Erythroblast (primary cell): Measurements from ENCODE around the gene KCNK16.

ENCODE experiments used
- DNase-seq, 2 experiments: peaks; one replicate each; lab custom pipeline; 2025; lab: John Stamatoyannopoulos, UW
- GATA1 ChIP-seq: IDR thresholded peaks from 2 replicates; pipeline ENCODE4 v1.6.1; 2011; ENCODE audit warnings: low read depth, mild to moderate bottlenecking, control low read depth, low read length, moderate library complexity
- POLR2A ChIP-seq: IDR thresholded peaks from 2 replicates; pipeline ENCODE4 v1.6.1; 2011; ENCODE audit warnings: mild to moderate bottlenecking, low read length

The KCNK16 gene

DNA sequence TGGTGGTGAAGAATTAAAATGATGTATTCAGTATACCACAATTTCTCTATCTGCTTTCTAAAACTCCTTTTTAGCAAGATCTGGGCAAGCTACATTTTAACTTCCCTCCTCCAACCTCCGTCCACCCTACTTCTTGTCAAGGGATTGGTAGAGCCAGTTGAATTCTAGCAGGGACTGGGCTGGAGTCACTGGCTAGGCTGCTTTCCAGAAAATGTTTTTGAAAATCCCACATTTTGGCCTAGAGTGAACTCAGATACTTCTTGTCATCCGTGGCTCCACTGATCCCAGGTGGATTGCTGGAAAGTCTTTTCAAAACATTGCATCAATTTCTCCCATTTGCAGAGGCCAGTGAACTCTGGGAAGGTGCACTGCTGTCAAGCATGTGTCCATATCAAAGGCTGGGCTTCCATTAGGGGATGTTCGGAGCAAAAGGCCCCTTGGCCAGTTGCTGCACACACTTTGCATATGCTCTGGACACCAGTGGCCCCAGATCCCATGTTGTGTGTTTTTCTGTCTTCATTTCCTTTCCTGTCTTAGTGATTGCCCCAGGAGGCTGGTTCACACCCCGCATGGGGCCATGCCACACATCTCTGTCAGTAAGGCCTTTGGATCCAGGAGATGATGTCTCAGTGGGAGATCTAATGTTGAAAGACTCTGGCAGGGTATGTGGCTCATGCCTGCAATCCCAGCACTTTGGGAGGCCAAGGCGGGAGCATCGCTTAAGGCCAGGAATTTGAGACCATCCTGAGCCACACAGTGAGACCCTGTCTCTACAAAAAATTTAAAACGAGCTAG, 11.3 kb upstream of the KCNK16 start:
- no peak for DNase-seq

GRCh38 chr6:39330476-39330875, 8.0 kb upstream of the KCNK16 start:
- no peak for DNase-seq
- no peak for TF ChIP-seq POLR2A
- no peak for TF ChIP-seq GATA1

More for the DNA sequence above, 11.3 kb upstream of the KCNK16 start:
- no peak for TF ChIP-seq POLR2A
- no peak for TF ChIP-seq GATA1

GRCh38 chr6:39330057-39330456, 7.6 kb upstream of the KCNK16 start:
- DNase-seq, result no peak
- TF ChIP-seq POLR2A, result no peak
- no peak for TF ChIP-seq GATA1

- TF ChIP-seq GATA1 (no peak), POLR2A (no peak)
- DNase-seq, result no peak
These were observed 5.6 kb upstream of the KCNK16 start for GRCh38 chr6:39328066-39328465.

GRCh38 chr6:39327507-39327906, 5.0 kb upstream of the KCNK16 start:
- no peak for DNase-seq
- TF ChIP-seq GATA1 (no peak), POLR2A (no peak)

DNA sequence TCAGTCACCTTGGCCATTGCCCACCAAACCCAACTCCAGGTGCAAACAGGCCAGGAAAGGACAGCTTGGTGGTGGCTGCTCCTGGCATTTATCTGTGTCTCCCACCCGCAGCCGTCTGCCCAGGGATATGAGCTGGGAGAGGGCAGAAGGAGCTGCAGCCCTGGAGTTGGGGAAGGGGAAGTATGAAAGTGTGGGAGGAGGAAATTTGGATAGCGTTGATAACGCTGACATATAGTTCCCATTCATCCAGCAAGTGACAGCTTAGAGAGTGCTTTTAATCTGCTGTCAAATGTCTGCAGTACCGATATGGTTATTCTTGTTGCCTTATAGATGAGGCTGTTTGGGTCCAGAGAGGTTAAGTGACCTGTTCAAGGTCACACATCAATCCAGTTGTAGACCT, 741 bp downstream of the KCNK16 start:
- no peak for DNase-seq
- TF ChIP-seq GATA1 (no peak), POLR2A (no peak)

- DNase-seq, result no peak
- TF ChIP-seq GATA1 (no peak), POLR2A (no peak)
These were observed 2.0 kb downstream of the KCNK16 start for GRCh38 chr6:39320363-39320984.

DNA sequence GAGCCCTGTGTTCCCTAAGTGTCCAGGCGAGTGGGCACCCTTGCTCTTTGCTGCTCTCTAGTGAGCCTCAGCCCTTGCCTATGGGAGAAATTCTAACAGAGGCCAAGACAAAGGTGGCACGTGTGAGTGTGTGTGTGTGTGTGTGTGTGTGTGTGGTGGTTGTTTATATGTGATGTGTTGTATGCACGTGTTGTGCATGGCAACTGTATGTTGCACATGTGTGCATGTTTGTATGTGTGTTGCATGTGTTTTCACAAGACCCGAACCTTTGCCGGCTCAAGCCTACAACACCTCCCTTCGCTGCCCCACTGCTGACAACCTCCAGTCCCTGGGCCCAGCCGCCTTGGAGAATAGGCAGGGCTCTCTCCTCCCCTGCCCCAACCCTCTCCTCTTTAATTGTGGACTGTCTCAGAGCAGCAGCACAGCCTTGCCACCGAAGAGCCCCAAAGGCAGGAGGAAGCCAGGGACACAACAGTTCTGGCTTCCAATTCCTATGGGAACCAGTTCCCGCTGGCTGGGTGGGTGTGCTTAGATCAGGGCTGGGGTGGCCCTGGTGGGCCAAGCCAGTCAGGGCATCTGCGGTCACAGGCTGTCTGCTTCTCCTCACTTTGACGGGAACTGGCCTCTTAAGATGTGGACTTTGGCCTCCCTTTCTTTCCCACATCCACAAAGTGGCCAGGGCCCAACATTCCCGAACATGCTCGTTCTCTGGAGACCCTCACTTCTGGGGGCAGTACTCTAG, 2.7 kb downstream of the KCNK16 start:
- DNase-seq, result no peak
- TF ChIP-seq GATA1 (no peak), POLR2A (no peak)

- TF ChIP-seq GATA1 (no peak), POLR2A (no peak)
- DNase-seq, result no peak
These were observed 5.2 kb downstream of the KCNK16 start for GRCh38 chr6:39317256-39317655.

DNA sequence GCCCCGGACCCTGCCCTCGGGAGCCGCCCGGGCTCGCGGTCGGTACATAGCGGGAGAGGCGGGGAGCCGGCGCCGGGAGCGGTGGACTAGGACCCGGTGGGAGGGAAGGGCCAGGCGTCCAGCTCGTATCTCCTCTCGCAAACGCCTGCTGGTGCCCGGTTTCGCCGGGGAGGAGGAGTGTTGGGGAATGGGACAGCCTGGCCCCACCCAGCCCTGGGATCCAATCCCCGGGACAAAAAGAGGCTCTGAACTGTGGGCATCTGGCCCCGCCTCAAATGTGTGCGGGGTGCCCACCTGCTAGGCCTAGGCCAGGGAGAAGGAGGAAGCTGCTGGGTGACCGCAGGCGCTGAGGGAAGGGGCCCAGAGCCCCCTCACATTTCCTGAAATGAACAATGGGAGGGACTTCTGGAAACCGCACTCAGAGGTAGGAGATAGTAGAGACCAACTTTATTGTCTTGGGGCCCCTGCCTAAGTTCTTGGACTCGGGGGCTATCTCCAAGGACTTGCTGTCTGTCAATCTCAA, 8.2 kb downstream of the KCNK16 start, which contains the start of gene KCNK17:
KCNK17 (minus strand) TSS at position 147 of the 523 bp plus-strand sequence; CDS start at position 48, 99 bp downstream.
- TF ChIP-seq GATA1 (no peak), POLR2A (no peak)
- DNase-seq, result no peak

- no peak for TF ChIP-seq GATA1
- no peak for TF ChIP-seq POLR2A
- DNase-seq, result no peak
These were observed 8.8 kb downstream of the KCNK16 start for GRCh38 chr6:39313526-39314272.

GRCh38 chr6:39312912-39313525, 9.5 kb downstream of the KCNK16 start:
- TF ChIP-seq GATA1 (no peak), POLR2A (no peak)
- no peak for DNase-seq

- TF ChIP-seq POLR2A (no peak), GATA1 (no peak)
- DNase-seq, result no peak
These were observed 12.0 kb downstream of the KCNK16 start for GRCh38 chr6:39310542-39310941.
